DND-41 (cell line): ENCODE measurements around the gene CD19.

Experiments
- ATAC-seq: fragments of 200-7000 bp; cut with Tn5 transposase; 3 replicates; pipeline ENCODE4 v1.9.1; 2021; ENCODE audit warnings: low read depth; ENCODE audit not compliant: insufficient read depth
- DNase-seq: peaks from one replicate; pipeline ENCODE4 v3.0.0-alpha.2; 2020
- H2AFZ ChIP-seq: 2 replicates; pipeline ENCODE4 v1.6.0; 2012; ENCODE audit warnings: low read depth, low read length
- H3K27ac ChIP-seq: 2 replicates; pipeline ENCODE4 v1.5.1; 2012; ENCODE audit warnings: low read length, inconsistent platforms
- H3K27me3 ChIP-seq: fragments of 200-600 bp; sonication (generic); 2 replicates; pipeline ENCODE4 v1.6.0; 2012; ENCODE audit warnings: low read length, mild to moderate bottlenecking, inconsistent platforms; ENCODE audit not compliant: insufficient read depth, poor library complexity
- H3K36me3 ChIP-seq: 2 replicates; pipeline ENCODE4 v1.5.1; 2012; ENCODE audit warnings: low read length, inconsistent platforms; ENCODE audit not compliant: insufficient read depth
- H3K4me1 ChIP-seq: 2 replicates; pipeline ENCODE4 v1.5.1; 2012; ENCODE audit warnings: mild to moderate bottlenecking, low read length; ENCODE audit not compliant: insufficient read depth
- H3K4me2 ChIP-seq: 2 replicates; pipeline ENCODE4 v1.6.0; 2012; ENCODE audit warnings: mild to moderate bottlenecking, moderate library complexity, low read length, inconsistent platforms; ENCODE audit not compliant: insufficient read depth
- H3K4me3 ChIP-seq, 2 experiments: fragments of 200-600 bp in 1 of 2; shearing (Covaris generic) in 1 of 2; 2 replicates each; pipeline ENCODE4 v1.5.1; 2012 to 2016; ENCODE audit warnings: inconsistent platforms in 2 of 2, low read length in 2 of 2, mild to moderate bottlenecking in 2 of 2, low read depth in 1 of 2, moderate library complexity in 1 of 2
- H3K79me2 ChIP-seq: 2 replicates; pipeline ENCODE4 v1.6.0; 2012; ENCODE audit warnings: low read length, inconsistent platforms; ENCODE audit not compliant: insufficient read depth
- H3K9ac ChIP-seq: 2 replicates; pipeline ENCODE4 v1.6.0; 2012; ENCODE audit warnings: low read depth, mild to moderate bottlenecking, inconsistent platforms, low read length, moderate library complexity
- H3K9me3 ChIP-seq: 2 replicates; pipeline ENCODE4 v1.5.1; 2012; ENCODE audit warnings: low read length, moderate library complexity, mild to moderate bottlenecking, inconsistent platforms; ENCODE audit not compliant: insufficient read depth, severe bottlenecking
- H4K20me1 ChIP-seq: 2 replicates; pipeline ENCODE4 v1.6.0; 2012; ENCODE audit warnings: low read length; ENCODE audit not compliant: insufficient read depth
- CTCF ChIP-seq: IDR thresholded peaks from 2 replicates; pipeline ENCODE4 v1.5.1; 2012; ENCODE audit warnings: borderline replicate concordance, low read length, moderate library complexity, mild to moderate bottlenecking; ENCODE audit not compliant: poor library complexity, severe bottlenecking; ENCODE audit errors: extremely low read depth
- EZH2 ChIP-seq: IDR thresholded peaks from 3 replicates; pipeline ENCODE4 v1.6.1; 2012; ENCODE audit warnings: borderline replicate concordance, low read depth, mild to moderate bottlenecking, moderate library complexity, low read length, inconsistent platforms; ENCODE audit not compliant: severe bottlenecking

The CD19 gene

GRCh38 chr16:28915181-28915580 lies 16.6 kb upstream of the CD19 start:
- Histone ChIP-seq H3K27ac (no peak overlapping the region), H3K27me3 (no peaks in the 10 kb centered on the region), H2AFZ (no peak overlapping the region), H3K4me1 (no peaks in the 10 kb centered on the region), H3K4me3 (no peak overlapping the region), H3K9me3 (no peaks in the 10 kb centered on the region), H3K36me3 (peaks cover 44% of the 10 kb centered on the region), H3K79me2 (no peaks in the 10 kb centered on the region), H3K9ac (no peak overlapping the region), H4K20me1 (no peaks in the 10 kb centered on the region), H3K4me2 (no peak overlapping the region)
- DNase-seq (no peak), ATAC-seq (no peak)
- TF ChIP-seq CTCF (no peak), EZH2 (no peak)

- Histone ChIP-seq H3K9ac (no peak overlapping the region), H3K4me3 (no peak overlapping the region), H3K4me2 (no peak overlapping the region), H2AFZ (no peak overlapping the region), H4K20me1 (no peaks in the 10 kb centered on the region), H3K79me2 (no peaks in the 10 kb centered on the region), H3K27ac (no peak overlapping the region), H3K9me3 (no peaks in the 10 kb centered on the region), H3K36me3 (peaks cover 37% of the 10 kb centered on the region), H3K4me1 (no peaks in the 10 kb centered on the region), H3K27me3 (no peaks in the 10 kb centered on the region)
- no peak for TF ChIP-seq EZH2
- no peak for TF ChIP-seq CTCF
- ATAC-seq (no peak), DNase-seq (no peak)
These were observed 14.7 kb upstream of the CD19 start for GRCh38 chr16:28917095-28917494.

- Histone ChIP-seq H3K9me3 (no peaks in the 10 kb centered on the region), H3K4me1 (no peaks in the 10 kb centered on the region), H3K9ac (no peak overlapping the region), H3K79me2 (no peaks in the 10 kb centered on the region), H3K4me2 (no peak overlapping the region), H3K27me3 (no peaks in the 10 kb centered on the region), H3K4me3 (no peak overlapping the region), H2AFZ (no peak overlapping the region), H4K20me1 (no peaks in the 10 kb centered on the region), H3K27ac (no peak overlapping the region), H3K36me3 (peaks cover 41% of the 10 kb centered on the region)
- no peak for ATAC-seq
- DNase-seq = no peak
- TF ChIP-seq CTCF (no peak), EZH2 (no peak)
These were observed 13.1 kb upstream of the CD19 start for GRCh38 chr16:28918698-28919097.

GRCh38 chr16:28923231-28923587 lies 8.6 kb upstream of the CD19 start:
- H3K9ac ChIP-seq = no peak overlapping the region

More at GRCh38 chr16:28923231-28923587, 8.6 kb upstream of the CD19 start:
- H3K27ac ChIP-seq = no peak overlapping the region
- H3K4me1 ChIP-seq = peaks cover 14% of the 10 kb centered on the region
- H3K9me3 ChIP-seq = no peaks in the 10 kb centered on the region
- ATAC-seq (no peak), DNase-seq (no peak)
- no peak overlapping the region for H2AFZ ChIP-seq
- TF ChIP-seq CTCF = no peak
- TF ChIP-seq EZH2 = no peak
- no peaks in the 10 kb centered on the region for H3K79me2 ChIP-seq
- H3K36me3 ChIP-seq = peaks cover 16% of the 10 kb centered on the region
- H3K4me2 ChIP-seq = no peak overlapping the region
- no peak overlapping the region for H3K4me3 ChIP-seq
- peaks cover 2% of the 10 kb centered on the region; the same call in 1 of the 2 replicates for H4K20me1 ChIP-seq
- no peaks in the 10 kb centered on the region for H3K27me3 ChIP-seq
